Heart left ventricle (tissue), 13 donors: ENCODE results near the gene RGS16.

Experiments
- POLR2A ChIP-seq, 2 donors: fragments of 450-650 bp; IDR thresholded peaks; one replicate each; pipeline ENCODE4 v1.6.1; 2017; ENCODE audit warnings: antibody characterized with exemption in 2 of 2, mild to moderate bottlenecking in 2 of 2, moderate library complexity in 2 of 2
- TF ChIP-seq, protein P1 (sequence below), 12 donors: fragments of 200-600 bp; sonication (generic) in 4 of 12; IDR thresholded peaks; one replicate each; pipeline versions ENCODE4 v1.5.0 to v1.8.0; 2018 to 2022; ENCODE audit warnings: antibody characterized with exemption in 12 of 12, mild to moderate bottlenecking in 5 of 12
- donor health status: ischemic (EF 13 %, LVEDD 7.1; RV severe dilation, severe dysfunction).
- donor health status: DM: no; HTN: yes; CAD: no.
- donor health status: DM: no; HTN: no; CAD: no.
- donor health status: ischemic (EF 25% LVEDD 6.9; RV normal size, moderate dysfunction).
- donor health status: ischemic (EF 25% LVEDD 5.7; RV mildly dilated, moderate dysfunction).
- donor health status: ischemic (EF 35%, LVEDD 5.7; RV mildly dilated, moderate dysfunction).
- donor health status: nonischemic (EF 11% LVEDD 7.7; RV severe dilation, severe dysfunction).
- donor health status: DM: yes; HTN: yes; CAD: no.
- donor health status: PGD.
- donor health status: ischemic (EF 29% LVEDD 5.4; RV normal size, mild dysfunction).
- donor health status: nonischemic (EF 23%, LVEDD 6.1; RV moderate dilation, normal function).

- TF ChIP-seq, protein P1, sequence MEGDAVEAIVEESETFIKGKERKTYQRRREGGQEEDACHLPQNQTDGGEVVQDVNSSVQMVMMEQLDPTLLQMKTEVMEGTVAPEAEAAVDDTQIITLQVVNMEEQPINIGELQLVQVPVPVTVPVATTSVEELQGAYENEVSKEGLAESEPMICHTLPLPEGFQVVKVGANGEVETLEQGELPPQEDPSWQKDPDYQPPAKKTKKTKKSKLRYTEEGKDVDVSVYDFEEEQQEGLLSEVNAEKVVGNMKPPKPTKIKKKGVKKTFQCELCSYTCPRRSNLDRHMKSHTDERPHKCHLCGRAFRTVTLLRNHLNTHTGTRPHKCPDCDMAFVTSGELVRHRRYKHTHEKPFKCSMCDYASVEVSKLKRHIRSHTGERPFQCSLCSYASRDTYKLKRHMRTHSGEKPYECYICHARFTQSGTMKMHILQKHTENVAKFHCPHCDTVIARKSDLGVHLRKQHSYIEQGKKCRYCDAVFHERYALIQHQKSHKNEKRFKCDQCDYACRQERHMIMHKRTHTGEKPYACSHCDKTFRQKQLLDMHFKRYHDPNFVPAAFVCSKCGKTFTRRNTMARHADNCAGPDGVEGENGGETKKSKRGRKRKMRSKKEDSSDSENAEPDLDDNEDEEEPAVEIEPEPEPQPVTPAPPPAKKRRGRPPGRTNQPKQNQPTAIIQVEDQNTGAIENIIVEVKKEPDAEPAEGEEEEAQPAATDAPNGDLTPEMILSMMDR (IDR thresholded peaks at IDR 0.05), result no peak
- no peak for TF ChIP-seq POLR2A (IDR thresholded peaks at IDR 0.05)
Observed at GRCh38 chr1:182627622-182628021, 23.4 kb upstream of the RGS16 start.
